Fibroblast of mammary gland (primary cell): ENCODE measurements around the gene LRP2BP.
A peak's percentile ranks its signal among the peaks of the same experiment; 100 is the strongest.
"Not testable (repeated sequence)": the region's sequence is repeated elsewhere in the genome, so short reads cannot be mapped to it uniquely, and the experiment has no call there.

Source experiments
- DNase-seq: peaks from one replicate; pipeline ENCODE4 v3.0.0-alpha.2; 2010; ENCODE audit warnings: low read depth
- H3K4me3 ChIP-seq: 2 replicates; pipeline ENCODE4 v1.5.1; 2011; ENCODE audit warnings: low read depth, mild to moderate bottlenecking, low read length, moderate library complexity; ENCODE audit not compliant: control insufficient read depth
- TF ChIP-seq, protein P1 (sequence below): conservative IDR thresholded peaks from 2 replicates; pipeline ENCODE4 v1.5.1; 2011; ENCODE audit warnings: low read depth, low read length, inconsistent platforms; ENCODE audit not compliant: control insufficient read depth, insufficient read depth

LRP2BP gene

DNA sequence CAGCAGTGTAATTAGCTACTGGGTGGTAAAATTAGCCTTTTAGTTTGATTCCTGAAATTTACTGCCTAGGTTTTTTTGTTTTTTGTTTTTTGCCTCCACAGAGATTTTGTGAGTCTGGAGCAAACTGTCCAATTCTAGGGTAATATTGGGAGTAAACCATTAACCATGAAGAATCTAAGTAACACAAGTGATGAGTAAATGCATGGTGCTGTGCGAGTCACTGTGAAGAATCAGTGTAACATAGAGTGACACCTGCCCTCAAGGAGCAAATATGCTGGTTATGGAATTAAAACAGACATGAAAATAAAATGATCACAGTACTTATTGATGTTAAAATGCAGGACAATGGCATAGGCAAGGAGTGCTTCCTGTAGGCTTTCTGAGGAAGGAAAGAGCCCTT is 60.1 kb downstream of the LRP2BP start:
- TF ChIP-seq, protein P1, sequence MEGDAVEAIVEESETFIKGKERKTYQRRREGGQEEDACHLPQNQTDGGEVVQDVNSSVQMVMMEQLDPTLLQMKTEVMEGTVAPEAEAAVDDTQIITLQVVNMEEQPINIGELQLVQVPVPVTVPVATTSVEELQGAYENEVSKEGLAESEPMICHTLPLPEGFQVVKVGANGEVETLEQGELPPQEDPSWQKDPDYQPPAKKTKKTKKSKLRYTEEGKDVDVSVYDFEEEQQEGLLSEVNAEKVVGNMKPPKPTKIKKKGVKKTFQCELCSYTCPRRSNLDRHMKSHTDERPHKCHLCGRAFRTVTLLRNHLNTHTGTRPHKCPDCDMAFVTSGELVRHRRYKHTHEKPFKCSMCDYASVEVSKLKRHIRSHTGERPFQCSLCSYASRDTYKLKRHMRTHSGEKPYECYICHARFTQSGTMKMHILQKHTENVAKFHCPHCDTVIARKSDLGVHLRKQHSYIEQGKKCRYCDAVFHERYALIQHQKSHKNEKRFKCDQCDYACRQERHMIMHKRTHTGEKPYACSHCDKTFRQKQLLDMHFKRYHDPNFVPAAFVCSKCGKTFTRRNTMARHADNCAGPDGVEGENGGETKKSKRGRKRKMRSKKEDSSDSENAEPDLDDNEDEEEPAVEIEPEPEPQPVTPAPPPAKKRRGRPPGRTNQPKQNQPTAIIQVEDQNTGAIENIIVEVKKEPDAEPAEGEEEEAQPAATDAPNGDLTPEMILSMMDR, result no peak
- H3K4me3 ChIP-seq, result no peak overlapping the region
- no peak for DNase-seq

DNA sequence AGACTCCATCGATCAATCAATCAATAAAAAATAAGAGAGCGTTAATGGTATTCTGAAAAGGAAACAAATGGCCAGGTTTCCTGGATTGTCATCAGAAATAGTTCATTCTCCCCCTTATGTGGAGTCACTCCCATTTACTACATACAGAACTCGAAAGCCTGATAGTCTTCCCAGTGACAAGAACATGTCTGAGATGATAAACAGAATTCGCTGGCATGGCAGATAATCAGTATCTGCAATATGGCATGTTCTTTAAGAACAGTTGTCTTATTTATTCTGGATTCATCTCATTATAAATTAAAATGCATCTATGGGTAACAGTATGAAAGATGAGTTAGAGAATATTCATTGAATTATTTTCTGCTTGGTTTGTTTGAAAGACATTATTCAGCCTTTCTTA is 61.4 kb downstream of the LRP2BP start:
- TF ChIP-seq, protein P1, result no peak
- H3K4me3 ChIP-seq, result no peak overlapping the region
- no peak for DNase-seq

DNA sequence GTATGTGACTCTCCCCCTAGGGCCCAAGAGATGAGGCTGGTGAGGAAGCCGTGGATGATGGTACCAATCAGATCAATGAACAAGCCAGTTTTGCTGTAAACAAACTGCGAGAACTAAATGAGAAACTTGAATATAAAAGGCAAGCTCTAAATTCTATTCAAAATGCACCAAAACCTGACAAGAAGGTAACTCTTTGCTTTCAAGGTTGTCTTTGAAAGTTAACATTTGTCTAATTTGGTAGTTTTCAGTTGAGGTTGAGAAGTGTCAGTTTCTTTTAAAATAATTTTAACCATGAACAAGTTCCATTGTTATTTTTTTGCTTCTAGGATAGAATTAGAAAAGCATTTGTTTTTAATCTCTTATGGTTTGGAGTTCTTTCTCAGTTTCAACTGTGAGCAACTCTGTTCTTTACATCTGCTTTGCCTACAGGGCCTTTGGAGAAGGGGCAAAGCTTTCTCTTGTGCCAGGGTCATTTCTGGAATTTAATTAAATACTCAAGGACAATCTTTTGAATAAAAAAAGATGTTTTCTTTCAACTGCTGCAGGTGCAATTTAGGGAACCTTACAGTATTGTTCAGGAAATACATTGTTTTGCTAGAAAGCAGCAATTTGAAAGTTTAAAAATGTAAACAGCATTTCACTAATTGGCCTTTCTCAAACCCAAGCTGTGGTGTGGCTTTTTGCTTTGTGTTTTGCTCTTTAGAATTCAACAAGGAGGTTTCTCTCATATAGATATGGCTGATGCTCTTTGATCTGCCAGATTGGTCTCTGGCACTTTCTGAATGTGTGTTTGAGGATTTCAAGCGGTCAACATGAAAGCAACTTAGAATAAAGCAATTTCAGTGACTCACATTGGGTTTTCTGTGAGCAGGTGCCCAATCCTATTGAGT is 62.9 kb downstream of the LRP2BP start:
- H3K4me3 ChIP-seq, result no peak overlapping the region
- TF ChIP-seq, protein P1, result no peak
- no peak for DNase-seq

DNA sequence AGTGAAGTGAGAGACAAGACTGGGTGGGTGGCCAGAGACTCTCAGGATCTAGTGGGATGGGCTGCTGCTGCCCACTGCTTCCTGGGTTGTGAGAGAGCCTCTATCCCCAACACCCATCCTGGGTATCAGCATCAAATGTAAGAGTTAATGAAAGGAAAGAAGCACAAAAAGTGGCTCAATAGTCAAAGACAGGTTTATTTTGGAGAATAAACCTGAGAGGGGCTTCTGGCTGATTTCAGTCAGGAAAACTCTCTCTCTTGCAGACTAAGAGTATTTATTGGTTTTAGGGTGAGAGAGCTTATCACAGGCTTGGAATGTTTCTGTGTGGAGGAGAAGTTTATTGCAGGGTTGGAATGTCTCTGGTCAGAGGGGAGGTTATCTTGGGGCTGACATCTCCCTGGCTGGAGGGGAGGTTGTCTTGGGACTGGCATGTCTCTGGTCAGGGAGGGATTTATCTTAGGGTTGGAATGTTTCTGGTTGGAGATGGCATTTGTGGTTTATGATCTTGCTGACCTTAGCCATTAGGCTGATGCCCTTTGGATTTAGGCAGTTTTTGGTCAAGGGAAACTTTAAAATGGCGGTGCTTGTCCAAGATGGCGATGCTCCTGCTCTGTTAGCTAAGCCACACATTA is 65.7 kb downstream of the LRP2BP start:
- not testable (repeated sequence) for DNase-seq, H3K4me3 ChIP-seq

DNA sequence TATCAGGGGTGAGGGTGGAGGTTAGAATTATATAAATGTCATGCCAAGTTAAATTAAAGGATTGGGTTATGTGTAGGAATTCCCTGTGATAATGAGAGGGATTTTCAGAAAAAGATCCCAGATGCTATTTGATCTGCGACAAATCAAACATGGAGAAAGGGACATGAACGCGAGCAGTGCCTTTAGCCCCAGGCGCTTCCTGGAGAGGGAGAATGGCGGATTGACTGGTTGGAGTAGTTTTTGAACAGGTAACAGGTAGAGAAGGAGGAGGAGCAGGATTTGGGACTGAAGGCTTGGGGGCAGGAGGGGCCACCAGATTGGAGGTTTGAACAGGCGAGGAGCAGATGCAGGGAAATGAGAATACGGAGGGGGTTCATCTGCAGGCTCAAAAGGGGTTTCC is 67.1 kb downstream of the LRP2BP start:
- no peak overlapping the region for H3K4me3 ChIP-seq
- DNase-seq, result no peak
- TF ChIP-seq, protein P1, result no peak

DNA sequence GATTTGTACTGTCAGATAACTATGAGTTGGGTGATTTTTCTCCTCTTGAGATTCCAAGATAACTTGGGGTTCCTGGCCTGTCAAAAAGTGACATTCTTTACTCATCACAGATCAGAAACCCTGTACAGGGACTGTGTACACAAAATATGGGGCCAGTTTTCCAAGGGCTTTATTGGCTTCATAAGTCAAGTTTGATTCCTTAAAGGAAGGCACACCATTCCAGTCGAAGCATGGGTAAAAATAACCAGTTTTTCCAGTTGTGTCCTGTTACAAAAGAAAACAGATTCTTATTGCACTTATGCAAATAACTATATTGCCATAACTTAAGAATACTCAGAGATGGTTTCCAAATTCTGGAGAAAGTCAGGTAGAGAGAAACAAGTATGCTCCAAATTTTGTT is 70.0 kb downstream of the LRP2BP start:
- DNase-seq, H3K4me3 ChIP-seq: not testable (repeated sequence)

DNA sequence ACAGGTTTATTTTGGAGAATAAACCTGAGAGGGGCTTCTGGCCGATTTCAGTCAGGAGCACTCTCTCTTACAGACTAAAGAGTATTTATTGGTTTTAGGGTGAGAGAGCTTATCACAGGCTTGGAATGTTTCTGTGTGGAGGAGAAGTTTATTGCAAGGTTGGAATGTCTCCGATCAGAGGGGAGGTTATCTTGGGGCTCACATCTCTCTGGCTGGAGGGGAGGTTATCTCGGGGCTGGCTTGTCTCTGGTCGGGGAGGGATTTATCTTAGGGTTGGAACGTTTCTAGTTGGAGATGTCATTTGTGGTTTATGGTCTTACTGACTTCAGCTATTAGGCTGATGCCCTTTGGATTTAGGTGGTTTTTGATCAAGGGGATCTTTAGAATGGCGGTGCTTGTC is 71.4 kb downstream of the LRP2BP start:
- not testable (repeated sequence) for H3K4me3 ChIP-seq, DNase-seq

DNA sequence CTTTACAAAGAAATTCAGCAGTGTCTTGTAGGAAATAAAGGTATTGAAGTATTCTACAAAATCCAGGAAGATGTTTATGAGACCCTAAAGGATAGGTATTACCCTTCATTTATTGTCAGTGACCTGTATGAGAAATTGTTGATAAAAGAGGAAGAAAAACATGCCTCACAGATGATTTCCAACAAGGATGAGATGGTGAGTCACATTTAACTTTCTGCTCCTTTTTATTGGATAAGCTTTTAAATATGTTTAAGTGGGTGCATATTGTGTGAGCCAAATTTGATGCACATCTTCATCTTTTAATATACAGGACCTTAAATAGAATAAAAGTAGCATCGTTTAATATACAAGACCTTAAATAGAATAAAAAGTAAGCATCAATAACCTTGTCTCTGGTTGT is 72.1 kb downstream of the LRP2BP start:
- H3K4me3 ChIP-seq, result no peak overlapping the region
- peak; percentile 37 for DNase-seq
- TF ChIP-seq, protein P1, result no peak
